Fibroblast of lung (primary cell): Measurements from ENCODE around the gene GOLGA6L2. TPM values are rescaled to one million over a fixed set of nuclear protein-coding genes. Genes with fewer than 3 reads are reported as not detected.

Source experiments
- DNase-seq, 2 donors: peaks; one replicate each; pipeline versions ENCODE4 v3.0.0 to v3.0.0-alpha.2; 2010; ENCODE audit warnings: low read depth in 2 of 2
- H2AFZ ChIP-seq: 2 replicates; pipeline ENCODE4 v1.5.1; 2012; ENCODE audit warnings: low read length, control low read depth, inconsistent platforms
- H3K27ac ChIP-seq: 2 replicates; pipeline ENCODE4 v1.5.1; 2011; ENCODE audit warnings: low read length, control low read depth; ENCODE audit not compliant: insufficient read depth
- H3K27me3 ChIP-seq: 2 replicates; pipeline ENCODE4 v1.5.1; 2011; ENCODE audit warnings: mild to moderate bottlenecking, low read length; ENCODE audit not compliant: control insufficient read depth, insufficient read depth
- H3K36me3 ChIP-seq: 2 replicates; pipeline ENCODE4 v1.5.1; 2011; ENCODE audit warnings: low read length; ENCODE audit not compliant: control insufficient read depth, insufficient read depth
- H3K4me1 ChIP-seq: 2 replicates; pipeline ENCODE4 v1.5.1; 2011; ENCODE audit warnings: low read length; ENCODE audit not compliant: control insufficient read depth, insufficient read depth; ENCODE audit errors: extremely low read depth
- H3K4me2 ChIP-seq: 2 replicates; pipeline ENCODE4 v1.5.1; 2011; ENCODE audit warnings: low read length, control low read depth; ENCODE audit not compliant: insufficient read depth; ENCODE audit errors: extremely low read depth
- H3K4me3 ChIP-seq, 4 experiments: fragments of 200-600 bp in 1 of 4; sonication (generic) in 1 of 4; replicated peaks in 1 of 4; 2 replicates each; pipeline ENCODE4 v1.5.1; 2011 to 2016; ENCODE audit warnings: low read length in 4 of 4, low read depth in 3 of 4, mild to moderate bottlenecking in 3 of 4, control low read depth in 2 of 4, inconsistent platforms in 1 of 4, mixed read lengths in 1 of 4; ENCODE audit not compliant: insufficient read depth in 1 of 4; ENCODE audit errors: control extremely low read depth in 1 of 4
- H3K79me2 ChIP-seq: 2 replicates; pipeline ENCODE4 v1.5.1; 2012; ENCODE audit warnings: mild to moderate bottlenecking, low read length, inconsistent platforms; ENCODE audit not compliant: control insufficient read depth, insufficient read depth
- H3K9ac ChIP-seq: 2 replicates; pipeline ENCODE4 v1.5.1; 2011; ENCODE audit warnings: mild to moderate bottlenecking, low read length, control low read depth; ENCODE audit not compliant: insufficient read depth
- H3K9me3 ChIP-seq: 2 replicates; pipeline ENCODE4 v1.5.1; 2012; ENCODE audit warnings: low read depth, low read length; ENCODE audit not compliant: control insufficient read depth, insufficient read depth
- H4K20me1 ChIP-seq: 2 replicates; pipeline ENCODE4 v1.5.1; 2011; ENCODE audit warnings: low read length; ENCODE audit not compliant: control insufficient read depth, insufficient read depth; ENCODE audit errors: extremely low read depth
- EZH2 ChIP-seq: IDR thresholded peaks from 2 replicates; pipeline ENCODE4 v1.5.1; 2012; ENCODE audit warnings: low read length, control low read depth, mild to moderate bottlenecking; ENCODE audit errors: missing control alignments
- polyA plus RNA-seq, 2 donors: library from polyadenylated mRNA; depleted of rRNA in 1 of 2; stranded (reverse) in 1 of 2; unstranded in 1 of 2; fragments of >200 nt; gene quantifications; 2 replicates each; pipeline ENCODE4 v1.2.1, GENCODE V29; 2011 to 2012; ENCODE audit warnings: missing spikeins in 1 of 2
- total RNA-seq: library from RNA; depleted of rRNA; stranded (reverse); fragments of >200 nt; gene quantifications from 2 replicates; pipeline ENCODE4 v1.2.1, GENCODE V29; 2014
- TF ChIP-seq, protein P1 (sequence below), 2 donors: IDR thresholded peaks in 1 of 2; conservative IDR thresholded peaks in 1 of 2; 1 replicate in 1 of 2; 2 replicates in 1 of 2; pipeline ENCODE4 v1.5.1; 2011 to 2012; ENCODE audit warnings: low read length in 2 of 2, control low read depth in 1 of 2, inconsistent platforms in 1 of 2, low read depth in 1 of 2, mild to moderate bottlenecking in 1 of 2

Gene GOLGA6L2
- total and polyA plus RNA-seq, 2 donors (not counting 1 experiment from before 2014, with no cell fraction given): not detected

DNA sequence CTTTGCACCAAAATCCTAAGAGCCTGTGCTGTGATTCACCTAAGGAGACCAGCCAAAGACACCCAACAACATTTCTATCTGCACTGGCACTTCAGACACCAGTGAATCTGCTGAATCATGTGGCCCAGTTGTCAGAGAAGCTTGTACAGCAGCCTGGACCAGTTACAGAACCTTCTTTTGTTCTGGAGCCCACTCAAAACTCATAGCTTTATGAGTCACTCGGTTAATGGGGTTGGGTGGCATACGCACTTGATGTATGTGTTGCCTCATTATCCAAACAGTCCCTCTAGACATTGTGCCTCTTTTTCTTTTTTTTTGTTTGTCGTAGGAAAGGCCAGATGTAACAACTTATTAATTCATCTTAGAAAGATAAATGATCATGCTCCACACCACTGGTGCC is 25.6 kb upstream of the GOLGA6L2 start:
- H4K20me1 ChIP-seq: no peaks in the 10 kb centered on the region
- no peak overlapping the region for H3K4me3 ChIP-seq
- no peaks in the 10 kb centered on the region for H3K27me3 ChIP-seq
- no peaks in the 10 kb centered on the region for H3K9me3 ChIP-seq
- H3K36me3 ChIP-seq: no peaks in the 10 kb centered on the region
- DNase-seq: peak in 1 of 2 donors; percentile 25
- no peaks in the 10 kb centered on the region for H3K79me2 ChIP-seq
- H3K9ac ChIP-seq: no peak overlapping the region
- no peaks in the 10 kb centered on the region for H3K4me1 ChIP-seq
- no peak for TF ChIP-seq EZH2
- TF ChIP-seq, protein P1, sequence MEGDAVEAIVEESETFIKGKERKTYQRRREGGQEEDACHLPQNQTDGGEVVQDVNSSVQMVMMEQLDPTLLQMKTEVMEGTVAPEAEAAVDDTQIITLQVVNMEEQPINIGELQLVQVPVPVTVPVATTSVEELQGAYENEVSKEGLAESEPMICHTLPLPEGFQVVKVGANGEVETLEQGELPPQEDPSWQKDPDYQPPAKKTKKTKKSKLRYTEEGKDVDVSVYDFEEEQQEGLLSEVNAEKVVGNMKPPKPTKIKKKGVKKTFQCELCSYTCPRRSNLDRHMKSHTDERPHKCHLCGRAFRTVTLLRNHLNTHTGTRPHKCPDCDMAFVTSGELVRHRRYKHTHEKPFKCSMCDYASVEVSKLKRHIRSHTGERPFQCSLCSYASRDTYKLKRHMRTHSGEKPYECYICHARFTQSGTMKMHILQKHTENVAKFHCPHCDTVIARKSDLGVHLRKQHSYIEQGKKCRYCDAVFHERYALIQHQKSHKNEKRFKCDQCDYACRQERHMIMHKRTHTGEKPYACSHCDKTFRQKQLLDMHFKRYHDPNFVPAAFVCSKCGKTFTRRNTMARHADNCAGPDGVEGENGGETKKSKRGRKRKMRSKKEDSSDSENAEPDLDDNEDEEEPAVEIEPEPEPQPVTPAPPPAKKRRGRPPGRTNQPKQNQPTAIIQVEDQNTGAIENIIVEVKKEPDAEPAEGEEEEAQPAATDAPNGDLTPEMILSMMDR (conservative IDR thresholded peaks at IDR 0.05 in 1 of 2, IDR thresholded peaks at IDR 0.05 in 1 of 2; ENCODE audit: low read depth in 1 of 2, low read length in 2 of 2): no peak
- H3K4me2 ChIP-seq: no peak overlapping the region
- H2AFZ ChIP-seq: no peak overlapping the region
- H3K27ac ChIP-seq: no peak overlapping the region

DNA sequence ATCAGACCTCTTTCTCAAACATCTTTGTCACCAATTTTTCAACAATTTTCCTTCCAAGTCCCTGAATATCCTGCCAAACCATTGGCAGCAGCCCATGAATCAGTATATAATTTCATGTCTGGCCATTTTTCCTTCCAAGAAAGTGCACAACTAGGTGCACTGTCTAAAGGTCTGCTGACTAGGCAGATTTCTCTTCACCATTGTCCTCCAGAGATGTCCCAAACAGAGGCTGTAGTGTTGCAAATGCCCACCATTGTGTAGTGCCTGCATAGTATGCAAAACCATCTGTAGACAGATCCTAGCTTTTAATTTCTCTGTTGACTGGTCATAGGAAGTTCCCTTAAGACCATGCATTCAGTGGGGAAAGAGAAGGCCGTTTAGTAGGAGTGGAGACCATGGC is 25.0 kb upstream of the GOLGA6L2 start:
- Histone ChIP-seq H3K4me2 (no peak overlapping the region), H3K79me2 (no peaks in the 10 kb centered on the region), H3K4me3 (no peak overlapping the region), H3K4me1 (no peaks in the 10 kb centered on the region), H4K20me1 (no peaks in the 10 kb centered on the region), H3K27ac (no peak overlapping the region), H2AFZ (no peak overlapping the region), H3K27me3 (no peaks in the 10 kb centered on the region), H3K9me3 (no peaks in the 10 kb centered on the region), H3K36me3 (no peaks in the 10 kb centered on the region), H3K9ac (no peak overlapping the region)
- no peak for DNase-seq
- no peak for TF ChIP-seq EZH2
- TF ChIP-seq, protein P1 (conservative IDR thresholded peaks at IDR 0.05 in 1 of 2, IDR thresholded peaks at IDR 0.05 in 1 of 2; ENCODE audit: low read depth in 1 of 2, low read length in 2 of 2): no peak

DNA sequence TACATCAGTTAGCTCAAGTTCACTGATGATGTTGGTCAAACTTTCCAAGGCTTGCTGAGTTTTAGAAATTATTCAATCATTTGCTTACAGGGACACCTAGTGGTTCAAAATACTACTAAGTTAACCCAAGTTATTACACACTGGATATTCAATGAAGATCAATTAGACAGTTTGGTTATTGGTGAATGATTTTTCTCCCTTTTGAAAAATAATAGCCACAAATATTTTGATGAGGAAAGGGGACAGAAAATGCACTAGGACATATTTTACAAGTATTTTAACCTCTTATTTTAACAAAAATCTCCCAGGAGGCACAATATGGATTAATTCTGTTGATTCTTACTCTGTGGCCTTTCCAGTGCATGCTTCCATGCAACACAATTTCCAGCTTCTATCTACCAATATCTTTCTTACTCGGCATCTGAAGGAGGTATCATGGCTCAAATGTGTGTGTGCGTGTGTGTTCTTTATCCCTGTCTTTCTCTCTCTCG is 20.1 kb upstream of the GOLGA6L2 start:
- Histone ChIP-seq H4K20me1 (no peaks in the 10 kb centered on the region), H3K79me2 (no peaks in the 10 kb centered on the region), H3K36me3 (no peaks in the 10 kb centered on the region), H3K9ac (no peak overlapping the region), H3K4me1 (no peaks in the 10 kb centered on the region), H3K9me3 (no peaks in the 10 kb centered on the region), H3K27ac (no peak overlapping the region), H3K27me3 (no peaks in the 10 kb centered on the region), H3K4me3 (no peak overlapping the region), H3K4me2 (no peak overlapping the region), H2AFZ (no peak overlapping the region)
- DNase-seq: peak; percentile 16 to 34
- TF ChIP-seq, protein P1 (conservative IDR thresholded peaks at IDR 0.05 in 1 of 2, IDR thresholded peaks at IDR 0.05 in 1 of 2; ENCODE audit: low read depth in 1 of 2, low read length in 2 of 2): peak in 1 of 2 donors; percentile 7
- no peak for TF ChIP-seq EZH2
